ENCODE data around the gene SERPINA12.

Gene SERPINA12

DNA sequence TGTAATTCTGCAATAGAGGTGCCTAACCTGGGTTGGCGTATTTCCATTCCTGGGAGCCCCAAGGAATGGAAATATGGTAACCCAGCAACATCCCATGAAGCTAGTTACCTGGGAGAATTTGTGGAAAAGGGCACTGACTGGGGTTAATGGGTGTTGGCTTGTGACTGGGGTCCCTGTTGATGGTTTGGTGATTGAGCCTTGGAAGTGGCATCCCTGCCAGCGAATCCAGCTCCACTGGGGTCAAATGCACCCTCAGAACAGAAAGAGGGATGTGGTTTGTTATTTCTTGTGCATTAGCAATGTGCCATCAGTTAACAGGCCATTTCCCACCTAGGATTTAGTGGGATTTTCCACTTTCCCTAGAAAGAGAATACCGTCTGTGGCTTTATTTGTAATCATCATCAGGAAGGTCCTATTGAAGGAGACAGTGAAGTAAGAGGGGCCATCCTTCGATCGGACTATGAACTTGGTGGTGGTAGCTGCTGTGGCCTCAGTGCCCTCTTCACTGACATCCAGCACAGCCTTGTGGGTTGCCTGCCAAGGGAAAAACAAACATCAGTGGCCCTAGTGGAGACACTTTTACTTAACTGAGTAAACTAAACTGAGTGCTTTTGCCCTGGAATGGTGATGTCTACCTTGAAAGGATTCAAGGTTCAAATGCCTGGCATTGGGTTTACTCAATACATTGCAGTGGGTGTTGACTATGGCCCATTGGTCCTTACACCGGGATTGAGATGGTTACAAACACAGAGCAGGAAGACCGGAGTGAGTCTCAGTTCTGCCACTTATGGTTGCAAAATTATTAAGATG lies 46.3 kb downstream of the SERPINA12 start:
- no peak for DNase-seq

DNA sequence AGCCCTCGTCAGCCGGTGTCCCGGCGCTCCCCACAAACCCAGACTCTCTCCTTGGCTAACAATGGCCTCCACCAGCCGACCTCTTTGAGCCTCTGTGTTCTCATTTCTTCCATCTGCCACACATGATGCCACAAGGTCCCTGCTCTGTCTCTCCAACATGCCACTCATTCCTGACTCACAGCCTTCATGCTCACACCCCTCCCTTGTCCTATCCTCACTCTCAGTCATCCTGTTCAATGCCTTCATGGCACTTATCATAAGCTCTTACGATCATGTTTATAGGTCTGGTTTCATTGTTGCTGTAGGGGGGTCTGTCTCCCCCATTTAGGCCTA lies 47.1 kb downstream of the SERPINA12 start:
- DNase-seq, result no peak

DNA sequence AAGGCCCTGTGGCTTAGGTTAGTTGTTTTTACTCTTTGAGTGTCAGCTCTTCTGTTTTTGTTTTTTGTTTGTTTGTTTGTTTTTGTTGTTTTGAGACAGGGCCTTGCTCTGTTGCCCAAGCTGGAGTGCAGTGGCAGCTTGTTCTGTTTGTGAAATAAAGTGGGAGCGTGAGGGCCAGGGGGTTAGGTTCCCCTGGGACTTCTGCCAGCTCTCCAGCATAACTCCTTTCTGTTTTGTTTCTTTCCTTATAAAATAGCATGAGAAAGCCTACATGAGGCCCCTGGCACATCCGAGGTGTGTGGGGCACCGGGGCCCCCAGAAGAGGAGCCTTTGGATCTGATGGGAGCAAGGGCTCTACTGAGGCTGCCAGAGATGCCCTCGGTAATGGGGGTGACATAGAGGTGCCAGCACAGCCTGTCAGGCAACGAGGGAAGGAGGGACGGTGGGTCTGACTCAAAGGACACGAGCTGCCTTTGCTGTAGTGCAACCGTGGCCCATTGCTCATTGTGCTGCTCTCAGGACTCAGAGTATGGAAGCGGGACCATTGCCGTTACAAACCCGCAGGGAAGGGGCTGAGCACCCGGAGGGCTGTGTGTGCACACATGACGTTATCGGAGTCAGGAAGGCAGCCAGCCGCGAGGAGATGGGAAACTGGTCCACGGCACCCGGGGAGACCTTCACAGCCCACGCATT lies 47.6 kb downstream of the SERPINA12 start:
- no peak for DNase-seq

DNA sequence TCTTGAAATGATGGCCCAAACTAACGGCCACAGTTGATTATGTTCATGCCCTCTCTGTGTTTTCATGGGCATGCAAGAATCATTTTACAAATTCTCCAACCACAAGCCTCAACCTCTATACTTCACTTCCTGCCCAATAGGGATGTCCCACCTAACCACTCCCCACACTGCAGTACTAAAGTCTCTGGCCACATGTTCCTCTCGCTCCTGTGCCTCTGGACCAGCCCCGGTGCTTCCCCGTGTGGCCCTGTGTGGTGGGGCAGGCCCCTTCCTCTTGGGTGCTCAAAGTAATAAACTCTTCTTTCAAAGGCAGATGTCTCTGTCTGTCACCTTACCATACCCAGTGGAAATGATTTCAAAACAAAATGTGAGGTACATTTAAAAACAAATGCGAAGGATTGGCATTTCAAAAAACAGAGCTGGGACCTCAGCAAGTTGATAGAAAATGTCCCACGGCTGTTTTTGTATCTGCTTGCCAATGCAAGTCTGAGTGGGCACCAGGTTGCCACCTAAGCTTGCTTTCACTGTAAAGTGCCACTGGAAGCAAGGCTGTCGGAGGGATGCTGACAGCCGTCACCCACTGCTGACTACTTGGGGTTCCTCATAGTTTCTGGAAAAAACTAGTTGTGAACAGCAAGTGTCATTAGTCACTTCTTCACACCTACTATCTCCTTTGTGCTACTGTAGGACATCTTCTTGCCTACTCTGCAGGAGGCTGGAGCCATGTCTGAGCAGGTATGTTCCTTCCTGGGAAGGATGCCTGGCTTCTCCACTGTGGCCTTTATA lies 48.4 kb downstream of the SERPINA12 start:
- DNase-seq, result no peak

DNA sequence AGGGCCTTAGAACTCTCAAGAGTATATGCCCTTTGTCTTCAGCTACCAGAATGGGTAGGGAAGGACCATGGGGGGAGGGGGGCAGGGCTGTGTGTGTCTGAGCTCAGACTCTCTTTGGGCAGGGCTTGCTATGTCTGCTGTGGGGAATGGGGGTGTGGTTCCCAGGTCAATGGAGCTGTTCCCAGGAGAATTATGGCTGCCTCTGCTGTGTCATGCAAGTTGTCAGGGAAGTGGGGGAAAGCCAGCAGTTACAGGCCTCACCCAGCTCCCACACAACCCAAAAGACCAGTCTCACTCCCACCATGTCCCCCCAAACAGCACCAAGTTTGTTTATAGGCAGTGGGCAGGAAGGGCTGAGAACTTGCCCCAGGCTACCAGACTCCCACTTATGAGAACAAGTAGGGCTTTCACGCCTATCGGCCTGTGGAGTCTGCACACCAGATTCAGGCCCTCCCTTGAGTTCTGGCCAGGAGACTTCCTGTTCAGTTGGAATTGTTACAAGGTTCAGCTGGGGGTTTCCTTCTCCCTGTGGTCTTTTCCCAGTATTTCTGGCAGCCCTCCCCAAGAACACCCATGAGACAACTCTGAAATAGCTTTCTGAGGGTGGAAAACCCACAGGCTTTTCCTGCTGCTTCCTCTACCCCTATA lies 50.6 kb downstream of the SERPINA12 start:
- DNase-seq, result no peak

DNA sequence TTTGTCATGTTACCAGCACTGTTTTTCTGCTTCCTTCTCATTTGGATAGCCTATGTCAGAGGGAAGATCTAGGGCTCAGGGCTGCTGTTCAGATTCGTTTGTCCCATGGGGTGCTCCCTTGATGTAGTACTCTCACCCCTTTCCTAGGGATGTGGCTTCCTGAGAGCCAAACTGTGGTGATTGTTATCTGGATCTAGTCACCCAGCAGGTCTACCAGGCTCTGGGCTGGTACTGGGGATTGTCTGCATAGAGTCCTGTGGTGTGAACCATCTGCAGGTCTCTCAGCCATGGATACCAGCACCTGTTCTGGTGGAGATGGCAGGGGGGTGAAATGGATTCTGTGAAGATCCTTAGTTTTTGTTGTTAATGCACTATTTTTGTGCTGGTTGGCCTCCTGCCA lies 51.2 kb downstream of the SERPINA12 start:
- DNase-seq, result no peak

DNA sequence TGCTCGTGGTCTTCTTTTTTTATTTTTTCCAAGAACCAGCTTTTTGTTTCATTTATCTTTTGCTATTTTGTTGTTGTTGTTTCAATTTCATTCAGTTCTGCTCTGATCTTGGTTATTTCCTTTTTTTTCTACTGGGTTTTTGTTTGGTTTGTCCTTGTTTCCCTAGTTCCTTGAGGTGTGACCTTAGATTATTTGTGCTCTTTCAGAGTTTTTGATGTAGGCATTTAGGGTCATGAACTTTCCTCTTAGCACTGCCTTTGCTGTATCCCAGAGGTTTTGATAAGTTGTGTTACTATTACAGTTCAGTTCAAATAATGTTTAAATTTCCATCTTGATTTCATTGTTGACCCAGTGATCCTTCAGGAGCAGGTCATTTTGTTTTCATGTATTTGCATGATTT lies 53.3 kb downstream of the SERPINA12 start:
- DNase-seq, result no peak

DNA sequence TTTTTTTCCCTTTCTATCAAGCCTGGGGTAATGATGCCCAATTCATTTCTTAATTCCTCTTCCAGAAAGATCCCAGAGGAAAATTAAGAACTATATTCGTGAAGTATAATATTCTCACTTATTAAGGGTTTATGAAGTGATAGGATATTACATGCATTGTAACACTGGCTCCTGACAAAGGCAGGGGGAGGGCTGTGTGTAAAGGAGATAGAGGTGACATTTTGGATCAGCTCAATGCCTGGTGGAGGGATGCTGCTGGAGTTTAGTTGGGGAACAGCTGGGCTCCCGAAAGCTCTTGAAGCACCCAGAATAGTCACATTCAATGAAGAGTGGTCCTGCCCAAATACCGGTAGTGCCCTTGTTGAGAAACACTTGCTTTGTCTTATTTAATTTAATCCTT lies 57.4 kb downstream of the SERPINA12 start:
- no peak for DNase-seq

DNA sequence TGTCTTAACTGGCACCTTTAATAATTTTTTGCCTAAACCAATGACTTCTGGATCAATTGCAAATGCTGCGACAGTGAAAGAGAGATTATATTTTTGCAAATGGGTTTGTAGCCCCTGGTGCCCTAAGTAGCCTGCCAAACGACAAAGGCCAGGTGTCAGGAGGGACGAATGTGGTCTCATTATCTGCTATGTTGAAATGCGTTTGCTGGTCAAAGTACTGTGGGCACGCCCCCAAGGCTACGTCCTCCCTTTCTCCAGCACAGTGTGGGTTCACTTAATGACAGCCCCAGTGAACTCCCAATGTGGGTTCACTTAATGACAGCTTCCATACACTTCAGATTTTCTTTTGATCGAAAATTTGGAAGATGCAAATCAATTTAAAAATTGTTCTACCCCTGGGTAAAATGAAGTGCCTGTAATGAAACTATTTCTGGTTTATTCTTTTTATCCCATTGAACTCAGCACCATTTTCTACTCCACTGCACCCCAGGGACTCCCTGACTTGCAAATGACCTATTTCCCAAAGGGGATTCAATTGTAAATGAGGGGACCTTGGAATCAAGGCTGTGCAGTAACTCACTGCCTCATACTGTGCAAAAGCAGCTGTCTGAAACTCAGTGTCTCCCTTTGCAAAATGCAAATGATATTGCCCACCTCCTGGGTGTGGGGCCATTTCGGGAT lies 58.0 kb downstream of the SERPINA12 start:
- no peak for DNase-seq

DNA sequence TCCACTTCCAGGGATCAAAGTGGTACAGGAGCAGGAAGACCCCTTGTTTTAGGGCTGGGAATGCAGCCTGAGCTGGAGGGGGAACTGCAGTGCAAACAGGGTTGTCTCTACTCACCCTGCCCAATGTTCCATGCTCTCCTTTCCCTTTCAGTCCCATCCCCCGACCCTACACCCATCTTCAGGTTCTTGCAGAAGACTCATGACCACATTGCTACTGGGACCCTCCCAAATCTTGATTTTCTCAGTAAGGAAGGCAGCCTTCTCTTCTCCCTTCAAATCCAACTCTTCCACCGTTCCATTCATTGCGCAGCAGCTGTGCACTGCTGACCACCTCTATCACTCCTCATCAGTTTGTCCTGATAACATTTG lies 58.6 kb downstream of the SERPINA12 start:
- no peak for DNase-seq

DNA sequence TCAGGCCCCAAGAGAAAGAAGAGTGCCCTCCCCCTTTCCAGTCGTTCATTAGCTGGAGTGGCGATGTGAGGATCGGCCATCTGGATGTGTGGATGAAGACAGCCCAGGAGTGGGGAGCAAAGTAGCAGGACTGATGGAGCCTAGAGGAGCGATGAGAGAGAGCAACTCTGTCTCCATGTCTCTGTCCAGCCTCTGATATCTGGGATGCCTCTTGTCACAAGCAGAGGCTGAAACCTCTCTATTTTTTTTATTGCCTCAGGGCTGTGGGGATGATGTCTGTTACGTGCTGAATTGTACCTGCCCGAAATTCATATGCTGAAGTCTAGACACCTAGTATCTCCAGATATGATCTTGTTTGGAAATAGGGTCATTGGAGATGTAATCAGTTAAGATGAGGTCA lies 59.3 kb downstream of the SERPINA12 start:
- no peak for DNase-seq

DNA sequence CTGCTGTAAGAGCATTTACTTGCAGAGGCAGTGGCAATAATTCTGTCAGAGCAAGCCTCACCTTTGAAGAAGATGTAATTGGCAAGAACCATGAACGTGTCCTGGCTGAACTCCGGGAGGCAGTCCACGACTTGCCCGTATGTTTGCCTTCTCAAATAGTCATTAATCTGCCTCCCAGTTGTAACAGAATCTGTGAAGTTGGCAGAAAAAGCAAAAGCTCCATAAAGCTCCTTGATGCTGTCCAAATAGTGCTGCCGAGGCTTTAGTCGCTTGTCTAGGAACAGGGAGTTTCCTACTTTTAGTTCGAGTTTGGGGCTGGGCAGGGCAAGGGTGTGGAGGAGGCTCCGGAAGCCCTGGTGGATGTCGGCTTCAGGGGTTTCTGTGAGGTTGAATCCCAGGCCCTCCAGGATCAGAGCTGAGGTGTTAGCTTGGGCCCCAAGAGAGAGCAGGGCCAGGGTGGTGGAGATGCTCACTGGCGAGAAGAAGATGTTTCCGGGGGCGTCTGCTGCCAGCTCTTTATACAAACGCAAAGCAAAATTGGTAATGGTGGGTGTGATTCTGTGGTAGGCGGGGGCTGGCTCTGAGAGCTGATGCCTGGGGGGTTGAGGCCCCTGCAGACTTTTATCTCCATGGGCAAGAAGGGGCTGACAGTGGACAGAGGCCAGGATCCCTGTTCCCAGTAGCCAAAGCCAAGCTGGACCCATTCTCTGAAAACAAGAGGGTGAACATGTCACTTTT lies 61.0 kb downstream of the SERPINA12 start:
- no peak for DNase-seq

DNA sequence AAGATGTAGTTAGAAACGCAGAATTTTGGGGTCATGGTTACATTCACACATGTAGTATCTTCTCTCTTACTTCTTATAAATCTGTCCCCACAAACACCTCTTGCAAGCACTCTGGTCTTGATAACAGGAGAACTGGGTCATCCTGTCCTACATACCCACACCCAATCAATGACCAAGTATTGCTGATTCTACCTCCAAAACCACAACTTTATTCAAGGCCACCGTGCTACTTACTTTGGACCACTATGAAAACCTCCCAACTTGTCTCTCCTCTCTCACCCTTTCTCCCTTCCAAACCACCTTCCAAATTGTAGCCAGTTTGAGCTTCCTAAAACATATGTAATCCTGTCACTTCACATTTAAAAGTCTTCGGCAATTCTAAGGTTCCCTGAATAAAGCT lies 62.1 kb downstream of the SERPINA12 start:
- DNase-seq, result no peak

DNA sequence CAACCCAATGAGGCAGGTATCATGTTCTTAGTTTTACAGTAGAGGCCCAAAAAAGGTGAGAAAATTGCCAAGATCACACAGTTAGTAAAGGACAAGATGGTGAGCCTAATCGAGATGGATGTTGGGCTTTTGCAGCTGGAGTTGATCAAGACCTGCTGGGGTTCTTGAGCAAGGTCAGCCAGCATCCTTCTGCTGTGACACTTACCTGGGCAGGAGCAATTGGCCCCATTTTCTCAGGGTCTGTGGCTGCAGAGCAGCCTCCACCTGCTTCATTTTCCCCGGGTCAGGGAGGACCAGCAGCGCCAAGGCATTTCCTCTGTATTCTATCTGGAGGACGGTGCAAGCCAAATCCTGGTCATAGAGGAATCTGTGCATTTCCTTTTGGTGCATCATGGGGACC lies 63.1 kb downstream of the SERPINA12 start:
- DNase-seq, result no peak

DNA sequence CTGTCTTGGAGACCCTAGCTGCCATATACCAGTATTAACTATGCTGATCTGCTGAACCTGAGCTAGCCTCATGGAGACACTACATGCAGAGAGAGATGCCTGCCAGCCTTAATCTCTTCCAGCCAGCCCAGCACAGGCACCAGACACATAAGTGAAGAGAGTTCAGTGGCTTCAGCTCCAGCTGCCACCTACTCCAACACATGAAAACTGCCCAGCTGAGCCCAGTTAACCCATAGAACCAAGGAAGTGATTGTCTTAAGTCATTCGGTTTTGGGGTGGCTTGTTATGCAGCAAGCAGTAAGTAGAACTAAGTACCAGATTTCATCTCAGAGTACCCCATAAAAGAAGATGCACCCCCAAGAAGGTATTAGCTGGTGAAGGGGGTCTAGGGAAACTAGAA lies 64.3 kb downstream of the SERPINA12 start:
- no peak for DNase-seq

DNA sequence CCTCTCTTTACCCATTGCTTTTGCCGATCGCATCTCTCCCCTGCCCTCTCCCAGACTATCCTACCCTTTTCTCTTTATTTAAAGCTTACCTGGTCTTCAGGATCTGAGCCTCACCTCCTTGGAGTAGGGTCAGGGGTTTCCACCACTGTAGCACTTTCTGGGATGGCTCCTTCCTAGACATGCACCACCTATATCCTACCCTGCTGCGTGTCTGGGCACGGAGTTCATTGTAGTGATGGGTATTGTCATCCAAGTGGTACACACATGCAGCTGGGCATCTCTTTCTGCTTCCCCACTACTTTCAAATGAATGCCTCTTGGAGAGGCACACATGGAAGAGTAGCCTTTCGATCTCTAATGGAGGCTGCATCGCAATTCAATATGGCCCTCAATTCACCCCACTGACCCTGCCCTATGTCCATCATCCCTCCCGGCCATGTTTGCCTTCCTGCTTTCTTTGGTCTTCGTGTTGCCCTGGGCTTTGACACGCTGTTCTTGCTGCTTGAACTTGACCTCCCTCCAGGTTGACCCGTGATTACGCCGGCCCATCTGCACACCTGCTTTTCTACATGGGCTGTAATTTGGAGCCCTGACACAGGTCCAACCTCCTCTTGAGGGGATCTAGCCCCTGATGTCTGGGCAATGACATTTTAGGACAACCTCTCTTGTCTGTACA lies 67.6 kb downstream of the SERPINA12 start:
- no peak for DNase-seq

DNA sequence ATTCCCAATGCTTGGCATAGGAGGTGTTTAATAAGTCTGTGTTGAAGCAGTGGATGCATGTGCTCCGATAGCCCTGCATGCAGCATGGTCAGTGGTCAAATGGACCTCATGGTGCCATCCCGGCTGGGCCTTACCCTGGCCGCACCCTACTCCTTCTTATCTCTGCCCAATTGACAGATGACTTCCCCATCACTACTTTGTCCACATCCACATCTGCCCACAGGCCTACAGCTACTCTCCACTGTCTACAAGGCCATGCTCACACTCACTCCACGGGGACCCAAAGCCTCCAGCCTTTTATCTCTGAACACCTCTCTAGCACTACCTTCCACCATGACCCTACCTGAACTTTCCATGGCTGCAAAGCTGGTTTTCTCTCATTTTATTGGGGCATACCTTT lies 68.1 kb downstream of the SERPINA12 start:
- no peak for DNase-seq

DNA sequence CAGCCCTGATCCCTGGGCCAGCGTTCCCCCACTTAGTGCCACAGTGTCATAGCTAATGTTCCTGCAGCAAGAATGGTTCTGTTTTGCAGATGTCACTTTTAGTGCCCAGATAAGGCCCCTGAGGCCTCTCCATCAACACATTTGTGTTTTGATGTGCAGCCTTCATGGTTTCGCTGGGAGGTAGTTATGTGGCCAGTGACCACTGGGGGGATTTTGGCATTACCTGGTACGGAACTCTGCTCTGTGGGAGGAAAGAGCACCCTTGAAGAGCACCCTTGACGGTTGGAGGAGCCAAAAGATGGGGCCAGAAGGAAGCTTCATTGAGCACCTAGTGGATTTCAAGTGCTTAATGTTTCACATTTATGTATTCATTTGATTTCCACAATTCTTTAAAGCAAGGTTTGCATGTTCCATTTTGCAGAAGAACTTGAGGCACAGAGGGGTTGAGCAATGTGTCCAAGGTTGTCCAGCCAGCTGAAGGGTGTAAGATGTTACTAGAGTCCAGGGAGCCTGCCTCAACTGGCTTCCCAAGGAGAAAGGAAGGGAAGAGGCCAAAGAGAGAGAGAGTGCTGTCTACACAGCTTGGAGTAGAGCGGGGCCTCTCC lies 69.7 kb downstream of the SERPINA12 start:
- no peak for DNase-seq
